Activated naive CD8-positive, alpha-beta T cell treated with anti-CD3 and anti-CD28 coated beads, Interleukin-2, amount 50 U/mL, for 24 hours (primary cell): ENCODE results near the gene PTBP1.
"Not testable (repeated sequence)": the region's sequence is repeated elsewhere in the genome, so short reads cannot be mapped to it uniquely, and the experiment has no call there.

Source experiments
- ATAC-seq: fragments of 150-1000 bp; cut with Tn5 transposase; one replicate; pipeline ENCODE4 v1.10.0; 2021
- DNase-seq: peaks from one replicate; pipeline ENCODE4 v3.0.0; 2021
- H3K27ac Mint-ChIP-seq: one replicate; pipeline ENCODE4 v1.8.0; 2021; ENCODE audit warnings: mild to moderate bottlenecking, mixed read lengths
- H3K27me3 Mint-ChIP-seq: one replicate; pipeline ENCODE4 v1.8.0; 2021; ENCODE audit warnings: mixed read lengths
- H3K36me3 Mint-ChIP-seq: one replicate; pipeline ENCODE4 v1.8.0; 2021; ENCODE audit warnings: low read depth, mixed read lengths
- H3K4me1 Mint-ChIP-seq: one replicate; pipeline ENCODE4 v1.8.0; 2021; ENCODE audit warnings: mixed read lengths
- H3K4me3 Mint-ChIP-seq: one replicate; pipeline ENCODE4 v1.8.0; 2021; ENCODE audit warnings: mild to moderate bottlenecking, moderate library complexity, mixed read lengths
- H3K9me3 Mint-ChIP-seq: one replicate; pipeline ENCODE4 v1.8.0; 2021; ENCODE audit warnings: mixed read lengths

Gene PTBP1

DNA sequence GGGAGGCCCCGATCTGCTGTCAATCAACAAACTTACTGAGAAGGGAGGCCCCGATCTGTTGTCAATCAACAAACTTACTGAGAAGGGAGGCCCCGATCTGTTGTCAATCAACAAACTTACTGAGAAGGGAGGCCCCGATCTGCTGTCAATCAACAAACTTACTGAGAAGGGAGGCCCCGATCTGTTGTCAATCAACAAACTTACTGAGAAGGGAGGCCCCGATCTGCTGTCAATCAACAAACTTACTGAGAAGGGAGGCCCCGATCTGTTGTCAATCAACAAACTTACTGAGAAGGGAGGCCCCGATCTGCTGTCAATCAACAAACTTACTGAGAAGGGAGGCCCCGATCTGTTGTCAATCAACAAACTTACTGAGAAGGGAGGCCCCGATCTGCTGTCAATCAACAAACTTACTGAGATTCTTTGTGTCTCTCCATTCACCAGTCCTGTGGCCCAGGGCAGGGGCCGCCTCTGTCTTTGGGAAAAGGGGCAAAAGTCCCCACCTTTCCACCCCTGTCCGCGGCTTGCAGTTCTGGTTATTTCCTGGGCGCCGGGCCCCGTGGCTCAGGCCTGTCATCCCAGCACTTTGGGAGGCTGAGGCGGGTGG is 56.5 kb downstream of the PTBP1 start:
- not testable (repeated sequence) for ATAC-seq, DNase-seq, H3K9me3 Mint-ChIP-seq, H3K4me1 Mint-ChIP-seq, H3K36me3 Mint-ChIP-seq, H3K27ac Mint-ChIP-seq, H3K4me3 Mint-ChIP-seq
- peaks cover 23% of the 10 kb centered on the region for H3K27me3 Mint-ChIP-seq

GRCh38 chr19:854549-854948 is 57.3 kb downstream of the PTBP1 start:
- DNase-seq = no peak
- Mint-ChIP-seq H3K9me3 (no peaks in the 10 kb centered on the region), H3K4me1 (no peaks in the 10 kb centered on the region), H3K27me3 (peaks cover 19% of the 10 kb centered on the region), H3K4me3 (no peak overlapping the region), H3K27ac (no peak overlapping the region), H3K36me3 (no peaks in the 10 kb centered on the region)
- no peak for ATAC-seq

DNA sequence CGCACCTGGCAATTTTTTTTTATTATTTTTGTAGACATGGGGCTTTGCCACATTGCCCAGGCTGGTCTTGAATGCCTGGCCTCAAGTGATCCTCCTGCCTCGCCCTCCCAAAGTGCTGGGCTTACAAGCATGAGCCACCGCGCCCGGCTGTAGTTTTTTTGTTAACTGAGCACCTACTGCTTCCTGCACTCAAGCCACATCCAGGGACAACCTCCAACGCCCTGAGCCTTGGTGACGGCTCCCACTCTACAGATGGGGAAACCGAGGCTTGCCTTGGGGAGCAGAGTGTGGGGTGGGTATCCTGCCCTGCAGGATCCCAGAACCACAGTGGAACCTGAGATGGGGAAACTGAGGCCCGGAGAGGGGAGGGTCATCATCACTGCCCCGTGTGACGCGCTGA is 57.9 kb downstream of the PTBP1 start:
- no peak overlapping the region for H3K27ac Mint-ChIP-seq
- peaks cover 20% of the 10 kb centered on the region for H3K27me3 Mint-ChIP-seq

GRCh38 chr19:855566-856120 is 58.4 kb downstream of the PTBP1 start:
- Mint-ChIP-seq H3K27ac (no peak overlapping the region), H3K36me3 (no peaks in the 10 kb centered on the region), H3K9me3 (no peaks in the 10 kb centered on the region), H3K27me3 (peaks cover 19% of the 10 kb centered on the region), H3K4me1 (no peaks in the 10 kb centered on the region), H3K4me3 (no peak overlapping the region)
- ATAC-seq (no peak), DNase-seq (no peak)

More for the DNA sequence above, 57.9 kb downstream of the PTBP1 start:
- Mint-ChIP-seq H3K4me1 (no peaks in the 10 kb centered on the region), H3K4me3 (no peak overlapping the region), H3K36me3 (no peaks in the 10 kb centered on the region), H3K9me3 (no peaks in the 10 kb centered on the region)
- ATAC-seq = no peak
- DNase-seq = no peak

- DNase-seq = no peak
- ATAC-seq = no peak
- Mint-ChIP-seq H3K36me3 (no peaks in the 10 kb centered on the region), H3K4me3 (no peak overlapping the region), H3K9me3 (no peaks in the 10 kb centered on the region), H3K27ac (no peak overlapping the region), H3K4me1 (peaks cover 7% of the 10 kb centered on the region), H3K27me3 (peaks cover 14% of the 10 kb centered on the region)
Measured at GRCh38 chr19:858284-858683, 61.0 kb downstream of the PTBP1 start.

DNA sequence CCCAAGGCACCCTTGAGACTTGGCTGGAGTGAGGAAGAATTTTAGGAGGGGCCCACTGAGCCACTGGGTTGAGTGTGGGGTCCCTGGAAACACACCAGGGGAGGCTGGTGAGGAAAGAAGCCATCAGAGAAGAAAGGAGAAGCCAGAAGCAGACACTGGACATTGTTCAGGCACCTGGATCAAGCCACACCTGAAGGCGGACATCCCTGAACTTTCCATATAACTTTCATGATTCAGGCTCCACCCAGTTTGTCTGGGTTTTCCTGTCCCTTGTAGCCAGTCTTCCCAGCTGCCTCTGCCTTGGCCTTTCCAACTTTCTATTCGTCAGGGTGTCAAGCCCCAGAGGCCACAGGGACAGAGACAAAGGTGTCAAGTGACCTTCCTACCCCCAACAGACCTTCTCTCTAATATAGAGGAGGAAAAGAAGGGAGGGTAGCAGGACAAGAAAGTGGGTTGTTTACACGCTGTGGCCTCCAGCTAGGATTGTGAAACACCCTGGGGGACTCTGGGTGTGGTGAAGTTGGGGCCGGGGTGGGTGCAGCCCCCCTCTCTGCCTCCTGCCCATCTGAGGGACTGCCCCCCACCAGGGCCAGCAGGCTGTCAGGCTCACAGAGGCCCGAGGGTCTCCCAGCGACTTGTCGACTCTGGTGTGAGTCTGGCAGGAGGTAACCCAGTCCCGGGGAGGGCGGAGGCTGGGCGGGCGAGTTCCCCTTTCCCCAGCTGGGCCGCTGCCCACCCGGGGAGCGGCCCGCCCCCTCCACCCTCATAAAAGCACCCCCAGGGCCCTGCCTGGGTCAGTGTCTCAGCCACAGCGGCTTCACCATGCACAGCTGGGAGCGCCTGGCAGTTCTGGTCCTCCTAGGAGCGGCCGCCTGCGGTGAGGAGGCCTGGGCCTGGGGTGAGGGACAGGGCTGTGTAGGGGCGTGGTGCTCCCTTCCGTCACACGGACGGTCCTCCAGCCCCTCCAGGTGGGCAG is 61.9 kb downstream of the PTBP1 start, which contains the start of gene CFD:
Gene CFD (plus strand): TSS at position 797 of the 976 bp plus-strand sequence. CDS start 26 bp downstream, at position 823.
- Mint-ChIP-seq H3K36me3 (peaks cover 1% of the 10 kb centered on the region), H3K4me1 (peaks cover 12% of the 10 kb centered on the region), H3K9me3 (no peaks in the 10 kb centered on the region), H3K4me3 (no peak within 1 kb of the TSS), H3K27me3 (peaks cover 14% of the 10 kb centered on the region), H3K27ac (no peak within 1 kb of the TSS)
- ATAC-seq (no peak), DNase-seq (no peak)

DNA sequence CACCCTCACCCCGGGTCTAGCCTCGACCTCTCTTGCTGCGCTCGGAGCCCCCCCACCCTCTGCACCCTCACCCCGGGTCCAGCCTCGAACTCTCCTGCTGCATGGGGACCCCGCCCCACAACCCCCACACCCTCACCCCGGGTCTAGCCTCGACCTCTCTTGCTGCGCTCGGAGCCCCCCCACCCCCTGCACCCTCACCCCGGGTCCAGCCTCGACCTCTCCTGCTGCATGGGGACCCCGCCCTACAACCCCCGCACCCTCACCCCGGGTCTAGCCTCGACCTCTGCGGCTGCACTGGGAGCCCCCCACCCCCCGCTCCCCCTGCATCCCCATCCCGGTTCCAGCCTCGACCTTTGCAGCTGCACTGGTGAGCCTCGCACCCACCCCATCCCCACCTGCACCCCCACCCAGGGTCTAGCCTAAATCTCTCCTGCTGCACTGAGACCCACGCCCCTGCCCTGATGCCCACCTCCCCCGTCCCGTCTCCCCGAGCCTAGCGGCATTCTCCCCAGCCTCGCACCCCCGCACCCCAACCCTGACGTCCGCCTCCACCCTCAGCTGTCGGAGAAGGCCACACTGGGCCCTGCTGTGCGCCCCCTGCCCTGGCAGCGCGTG is 64.0 kb downstream of the PTBP1 start:
- ATAC-seq (no peak), DNase-seq (no peak)
- Mint-ChIP-seq H3K36me3 (peaks cover 1% of the 10 kb centered on the region), H3K9me3 (no peaks in the 10 kb centered on the region), H3K27ac (no peak overlapping the region), H3K4me3 (no peak overlapping the region), H3K4me1 (peaks cover 12% of the 10 kb centered on the region), H3K27me3 (peaks cover 14% of the 10 kb centered on the region)
